ENCODE measurements around the gene PRDM12.

The PRDM12 gene

DNA sequence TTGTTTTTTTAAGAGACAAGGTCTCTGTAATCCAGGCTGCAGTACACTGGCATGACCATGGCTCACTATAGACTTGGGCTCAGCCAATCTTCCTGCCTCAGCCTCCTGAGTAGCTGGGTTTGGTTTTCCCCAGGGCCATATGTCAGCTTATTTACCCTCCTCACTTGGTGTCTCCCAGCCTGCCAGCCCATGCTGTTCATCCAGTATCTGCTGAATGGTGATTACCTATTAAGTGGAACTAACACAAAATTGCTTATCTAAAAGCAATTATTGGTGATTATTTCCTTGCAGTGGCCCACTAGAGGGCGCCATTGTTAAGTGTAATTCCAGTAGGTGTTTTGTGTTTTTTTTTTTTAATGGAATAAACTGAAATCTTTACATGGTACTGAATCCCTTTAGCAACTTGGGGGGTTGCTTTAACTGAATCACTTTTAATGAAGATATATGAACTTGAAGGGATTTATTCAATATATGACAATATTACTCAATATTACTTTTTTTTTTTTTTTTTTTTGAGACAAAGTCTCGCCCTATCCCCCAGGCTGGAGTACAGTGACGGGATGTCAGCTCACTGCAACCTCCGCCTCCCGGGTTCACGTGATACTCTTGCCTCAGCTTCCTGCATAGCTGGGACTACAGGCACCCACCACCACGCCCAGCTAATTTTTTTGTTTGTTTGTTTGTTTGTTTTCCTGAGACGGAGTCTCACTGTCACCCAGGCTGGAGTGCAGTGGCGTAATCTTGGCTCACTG is 43.0 kb downstream of the PRDM12 start (continued):
- TF ChIP-seq, protein P1, sequence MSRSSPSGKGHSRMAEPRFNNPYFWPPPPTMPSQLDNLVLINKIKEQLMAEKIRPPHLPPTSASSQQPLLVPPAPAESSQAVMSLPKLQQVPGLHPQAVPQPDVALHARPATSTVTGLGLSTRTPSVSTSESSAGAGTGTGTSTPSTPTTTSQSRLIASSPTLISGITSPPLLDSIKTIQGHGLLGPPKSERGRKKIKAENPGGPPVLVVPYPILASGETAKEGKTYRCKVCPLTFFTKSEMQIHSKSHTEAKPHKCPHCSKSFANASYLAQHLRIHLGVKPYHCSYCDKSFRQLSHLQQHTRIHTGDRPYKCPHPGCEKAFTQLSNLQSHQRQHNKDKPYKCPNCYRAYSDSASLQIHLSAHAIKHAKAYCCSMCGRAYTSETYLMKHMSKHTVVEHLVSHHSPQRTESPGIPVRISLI (tag by site-specific recombination; IDR thresholded peaks at IDR 0.05): peak; percentile 91
- TF ChIP-seq, protein P2, sequence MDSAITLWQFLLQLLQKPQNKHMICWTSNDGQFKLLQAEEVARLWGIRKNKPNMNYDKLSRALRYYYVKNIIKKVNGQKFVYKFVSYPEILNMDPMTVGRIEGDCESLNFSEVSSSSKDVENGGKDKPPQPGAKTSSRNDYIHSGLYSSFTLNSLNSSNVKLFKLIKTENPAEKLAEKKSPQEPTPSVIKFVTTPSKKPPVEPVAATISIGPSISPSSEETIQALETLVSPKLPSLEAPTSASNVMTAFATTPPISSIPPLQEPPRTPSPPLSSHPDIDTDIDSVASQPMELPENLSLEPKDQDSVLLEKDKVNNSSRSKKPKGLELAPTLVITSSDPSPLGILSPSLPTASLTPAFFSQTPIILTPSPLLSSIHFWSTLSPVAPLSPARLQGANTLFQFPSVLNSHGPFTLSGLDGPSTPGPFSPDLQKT (IDR thresholded peaks at IDR 0.05; ENCODE audit: borderline replicate concordance, low read depth, low read length): no peak
- no peak for TF ChIP-seq ZNF138 (tag by site-specific recombination; IDR thresholded peaks at IDR 0.05; ENCODE audit: borderline replicate concordance)
- TF ChIP-seq, protein P3, sequence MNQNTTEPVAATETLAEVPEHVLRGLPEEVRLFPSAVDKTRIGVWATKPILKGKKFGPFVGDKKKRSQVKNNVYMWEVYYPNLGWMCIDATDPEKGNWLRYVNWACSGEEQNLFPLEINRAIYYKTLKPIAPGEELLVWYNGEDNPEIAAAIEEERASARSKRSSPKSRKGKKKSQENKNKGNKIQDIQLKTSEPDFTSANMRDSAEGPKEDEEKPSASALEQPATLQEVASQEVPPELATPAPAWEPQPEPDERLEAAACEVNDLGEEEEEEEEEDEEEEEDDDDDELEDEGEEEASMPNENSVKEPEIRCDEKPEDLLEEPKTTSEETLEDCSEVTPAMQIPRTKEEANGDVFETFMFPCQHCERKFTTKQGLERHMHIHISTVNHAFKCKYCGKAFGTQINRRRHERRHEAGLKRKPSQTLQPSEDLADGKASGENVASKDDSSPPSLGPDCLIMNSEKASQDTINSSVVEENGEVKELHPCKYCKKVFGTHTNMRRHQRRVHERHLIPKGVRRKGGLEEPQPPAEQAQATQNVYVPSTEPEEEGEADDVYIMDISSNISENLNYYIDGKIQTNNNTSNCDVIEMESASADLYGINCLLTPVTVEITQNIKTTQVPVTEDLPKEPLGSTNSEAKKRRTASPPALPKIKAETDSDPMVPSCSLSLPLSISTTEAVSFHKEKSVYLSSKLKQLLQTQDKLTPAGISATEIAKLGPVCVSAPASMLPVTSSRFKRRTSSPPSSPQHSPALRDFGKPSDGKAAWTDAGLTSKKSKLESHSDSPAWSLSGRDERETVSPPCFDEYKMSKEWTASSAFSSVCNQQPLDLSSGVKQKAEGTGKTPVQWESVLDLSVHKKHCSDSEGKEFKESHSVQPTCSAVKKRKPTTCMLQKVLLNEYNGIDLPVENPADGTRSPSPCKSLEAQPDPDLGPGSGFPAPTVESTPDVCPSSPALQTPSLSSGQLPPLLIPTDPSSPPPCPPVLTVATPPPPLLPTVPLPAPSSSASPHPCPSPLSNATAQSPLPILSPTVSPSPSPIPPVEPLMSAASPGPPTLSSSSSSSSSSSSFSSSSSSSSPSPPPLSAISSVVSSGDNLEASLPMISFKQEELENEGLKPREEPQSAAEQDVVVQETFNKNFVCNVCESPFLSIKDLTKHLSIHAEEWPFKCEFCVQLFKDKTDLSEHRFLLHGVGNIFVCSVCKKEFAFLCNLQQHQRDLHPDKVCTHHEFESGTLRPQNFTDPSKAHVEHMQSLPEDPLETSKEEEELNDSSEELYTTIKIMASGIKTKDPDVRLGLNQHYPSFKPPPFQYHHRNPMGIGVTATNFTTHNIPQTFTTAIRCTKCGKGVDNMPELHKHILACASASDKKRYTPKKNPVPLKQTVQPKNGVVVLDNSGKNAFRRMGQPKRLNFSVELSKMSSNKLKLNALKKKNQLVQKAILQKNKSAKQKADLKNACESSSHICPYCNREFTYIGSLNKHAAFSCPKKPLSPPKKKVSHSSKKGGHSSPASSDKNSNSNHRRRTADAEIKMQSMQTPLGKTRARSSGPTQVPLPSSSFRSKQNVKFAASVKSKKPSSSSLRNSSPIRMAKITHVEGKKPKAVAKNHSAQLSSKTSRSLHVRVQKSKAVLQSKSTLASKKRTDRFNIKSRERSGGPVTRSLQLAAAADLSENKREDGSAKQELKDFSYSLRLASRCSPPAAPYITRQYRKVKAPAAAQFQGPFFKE (tag by site-specific recombination; IDR thresholded peaks at IDR 0.05; ENCODE audit: borderline replicate concordance): no peak
- TF ChIP-seq, protein P4, sequence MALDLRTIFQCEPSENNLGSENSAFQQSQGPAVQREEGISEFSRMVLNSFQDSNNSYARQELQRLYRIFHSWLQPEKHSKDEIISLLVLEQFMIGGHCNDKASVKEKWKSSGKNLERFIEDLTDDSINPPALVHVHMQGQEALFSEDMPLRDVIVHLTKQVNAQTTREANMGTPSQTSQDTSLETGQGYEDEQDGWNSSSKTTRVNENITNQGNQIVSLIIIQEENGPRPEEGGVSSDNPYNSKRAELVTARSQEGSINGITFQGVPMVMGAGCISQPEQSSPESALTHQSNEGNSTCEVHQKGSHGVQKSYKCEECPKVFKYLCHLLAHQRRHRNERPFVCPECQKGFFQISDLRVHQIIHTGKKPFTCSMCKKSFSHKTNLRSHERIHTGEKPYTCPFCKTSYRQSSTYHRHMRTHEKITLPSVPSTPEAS (tag by site-specific recombination; IDR thresholded peaks at IDR 0.05): no peak
- TF ChIP-seq EGR2 (tag by site-specific recombination; IDR thresholded peaks at IDR 0.05; ENCODE audit: low read depth): no peak
- no peak for TF ChIP-seq WT1 (tag by site-specific recombination; IDR thresholded peaks at IDR 0.05)
- TF ChIP-seq, protein P5, sequence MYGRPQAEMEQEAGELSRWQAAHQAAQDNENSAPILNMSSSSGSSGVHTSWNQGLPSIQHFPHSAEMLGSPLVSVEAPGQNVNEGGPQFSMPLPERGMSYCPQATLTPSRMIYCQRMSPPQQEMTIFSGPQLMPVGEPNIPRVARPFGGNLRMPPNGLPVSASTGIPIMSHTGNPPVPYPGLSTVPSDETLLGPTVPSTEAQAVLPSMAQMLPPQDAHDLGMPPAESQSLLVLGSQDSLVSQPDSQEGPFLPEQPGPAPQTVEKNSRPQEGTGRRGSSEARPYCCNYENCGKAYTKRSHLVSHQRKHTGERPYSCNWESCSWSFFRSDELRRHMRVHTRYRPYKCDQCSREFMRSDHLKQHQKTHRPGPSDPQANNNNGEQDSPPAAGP (tag by site-specific recombination; IDR thresholded peaks at IDR 0.05): no peak
- TF ChIP-seq ZNF366 (tag by site-specific recombination; conservative IDR thresholded peaks at IDR 0.05): no peak
- TF ChIP-seq, protein P6, sequence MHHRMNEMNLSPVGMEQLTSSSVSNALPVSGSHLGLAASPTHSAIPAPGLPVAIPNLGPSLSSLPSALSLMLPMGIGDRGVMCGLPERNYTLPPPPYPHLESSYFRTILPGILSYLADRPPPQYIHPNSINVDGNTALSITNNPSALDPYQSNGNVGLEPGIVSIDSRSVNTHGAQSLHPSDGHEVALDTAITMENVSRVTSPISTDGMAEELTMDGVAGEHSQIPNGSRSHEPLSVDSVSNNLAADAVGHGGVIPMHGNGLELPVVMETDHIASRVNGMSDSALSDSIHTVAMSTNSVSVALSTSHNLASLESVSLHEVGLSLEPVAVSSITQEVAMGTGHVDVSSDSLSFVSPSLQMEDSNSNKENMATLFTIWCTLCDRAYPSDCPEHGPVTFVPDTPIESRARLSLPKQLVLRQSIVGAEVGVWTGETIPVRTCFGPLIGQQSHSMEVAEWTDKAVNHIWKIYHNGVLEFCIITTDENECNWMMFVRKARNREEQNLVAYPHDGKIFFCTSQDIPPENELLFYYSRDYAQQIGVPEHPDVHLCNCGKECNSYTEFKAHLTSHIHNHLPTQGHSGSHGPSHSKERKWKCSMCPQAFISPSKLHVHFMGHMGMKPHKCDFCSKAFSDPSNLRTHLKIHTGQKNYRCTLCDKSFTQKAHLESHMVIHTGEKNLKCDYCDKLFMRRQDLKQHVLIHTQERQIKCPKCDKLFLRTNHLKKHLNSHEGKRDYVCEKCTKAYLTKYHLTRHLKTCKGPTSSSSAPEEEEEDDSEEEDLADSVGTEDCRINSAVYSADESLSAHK (tag by site-specific recombination; IDR thresholded peaks at IDR 0.05): no peak
- no peak for TF ChIP-seq ZNF555 (tag by site-specific recombination; conservative IDR thresholded peaks at IDR 0.05)
- no peak for TF ChIP-seq ZNF561 (tag by site-specific recombination; IDR thresholded peaks at IDR 0.05; ENCODE audit: borderline replicate concordance)
- TF ChIP-seq MZF1 (tag by site-specific recombination; IDR thresholded peaks at IDR 0.05; ENCODE audit: borderline replicate concordance): no peak
- no peak for TF ChIP-seq SETDB1 (IDR thresholded peaks at IDR 0.05; ENCODE audit: insufficient read length, low read length)
- no peak for TF ChIP-seq ZNF354C (tag by site-specific recombination; IDR thresholded peaks at IDR 0.05; ENCODE audit: borderline replicate concordance, low read depth)
- TF ChIP-seq ZNF24 (tag by site-specific recombination; IDR thresholded peaks at IDR 0.05): peak; percentile 46; the same call in 1 of the 2 replicates
- TF ChIP-seq SCRT2 (tag by site-specific recombination; IDR thresholded peaks at IDR 0.05): no peak
- TF ChIP-seq, protein P7, sequence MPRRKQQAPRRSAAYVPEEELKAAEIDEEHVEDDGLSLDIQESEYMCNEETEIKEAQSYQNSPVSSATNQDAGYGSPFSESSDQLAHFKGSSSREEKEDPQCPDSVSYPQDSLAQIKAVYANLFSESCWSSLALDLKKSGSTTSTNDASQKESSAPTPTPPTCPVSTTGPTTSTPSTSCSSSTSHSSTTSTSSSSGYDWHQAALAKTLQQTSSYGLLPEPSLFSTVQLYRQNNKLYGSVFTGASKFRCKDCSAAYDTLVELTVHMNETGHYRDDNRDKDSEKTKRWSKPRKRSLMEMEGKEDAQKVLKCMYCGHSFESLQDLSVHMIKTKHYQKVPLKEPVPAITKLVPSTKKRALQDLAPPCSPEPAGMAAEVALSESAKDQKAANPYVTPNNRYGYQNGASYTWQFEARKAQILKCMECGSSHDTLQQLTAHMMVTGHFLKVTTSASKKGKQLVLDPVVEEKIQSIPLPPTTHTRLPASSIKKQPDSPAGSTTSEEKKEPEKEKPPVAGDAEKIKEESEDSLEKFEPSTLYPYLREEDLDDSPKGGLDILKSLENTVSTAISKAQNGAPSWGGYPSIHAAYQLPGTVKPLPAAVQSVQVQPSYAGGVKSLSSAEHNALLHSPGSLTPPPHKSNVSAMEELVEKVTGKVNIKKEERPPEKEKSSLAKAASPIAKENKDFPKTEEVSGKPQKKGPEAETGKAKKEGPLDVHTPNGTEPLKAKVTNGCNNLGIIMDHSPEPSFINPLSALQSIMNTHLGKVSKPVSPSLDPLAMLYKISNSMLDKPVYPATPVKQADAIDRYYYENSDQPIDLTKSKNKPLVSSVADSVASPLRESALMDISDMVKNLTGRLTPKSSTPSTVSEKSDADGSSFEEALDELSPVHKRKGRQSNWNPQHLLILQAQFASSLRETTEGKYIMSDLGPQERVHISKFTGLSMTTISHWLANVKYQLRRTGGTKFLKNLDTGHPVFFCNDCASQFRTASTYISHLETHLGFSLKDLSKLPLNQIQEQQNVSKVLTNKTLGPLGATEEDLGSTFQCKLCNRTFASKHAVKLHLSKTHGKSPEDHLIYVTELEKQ (tag by site-specific recombination; IDR thresholded peaks at IDR 0.05; ENCODE audit: borderline replicate concordance): no peak
- TF ChIP-seq ZNF600 (tag by site-specific recombination; IDR thresholded peaks at IDR 0.05): no peak
- TF ChIP-seq KLF10 (tag by site-specific recombination; IDR thresholded peaks at IDR 0.05): no peak
- no peak for TF ChIP-seq KLF9 (tag by site-specific recombination; IDR thresholded peaks at IDR 0.05; ENCODE audit: low read depth)

All from HEK293 (cell line).